Uterus (tissue), 2 donors: ENCODE measurements around the gene PFDN4.

Experiments
- POLR2A ChIP-seq, 2 donors: fragments of 450-650 bp; IDR thresholded peaks; one replicate each; pipeline ENCODE4 v1.6.1; 2016; ENCODE audit warnings: antibody characterized with exemption in 2 of 2, mild to moderate bottlenecking in 1 of 2, moderate library complexity in 1 of 2
- TF ChIP-seq, protein P1 (sequence below), 4 experiments: fragments of 200-600 bp in 2 of 4; fragments of 450-650 bp in 2 of 4; sonication (generic) in 2 of 4; IDR thresholded peaks; one replicate each; pipeline ENCODE4 v1.5.1; 2016 to 2019; ENCODE audit warnings: antibody characterized with exemption in 4 of 4, mild to moderate bottlenecking in 2 of 4, moderate library complexity in 1 of 4

DNA sequence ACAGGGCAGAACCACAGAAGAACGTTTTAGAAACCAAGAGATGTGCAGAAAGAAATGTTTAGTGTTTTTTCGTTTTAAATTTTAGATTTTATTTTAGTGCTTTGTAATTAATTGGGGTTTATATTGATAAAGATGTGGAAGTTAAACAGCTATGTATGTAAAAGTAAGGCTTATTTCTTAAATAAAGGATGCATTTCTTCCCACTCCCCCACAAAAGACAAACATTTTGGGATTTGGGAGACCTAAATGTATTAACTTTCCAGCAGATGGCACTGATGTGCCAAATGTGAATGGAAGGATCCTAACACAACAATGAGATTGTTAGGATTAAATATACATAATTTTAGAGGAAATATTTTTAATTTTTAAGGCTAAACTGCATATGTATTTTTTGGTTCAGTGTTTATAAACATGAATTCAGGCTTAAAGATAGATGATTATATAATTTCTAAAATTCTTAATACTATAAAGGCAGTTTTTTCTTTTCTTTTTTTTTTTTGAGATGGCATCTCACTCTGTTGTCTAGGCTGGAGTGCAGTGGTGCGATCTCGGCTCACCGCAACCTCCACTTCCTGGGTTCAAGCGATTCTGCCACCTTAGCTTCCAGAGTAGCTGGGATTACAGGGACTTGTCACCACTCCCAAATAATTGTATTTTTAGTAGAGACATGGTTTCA, 12.0 kb downstream of the PFDN4 start:
- TF ChIP-seq, protein P1, sequence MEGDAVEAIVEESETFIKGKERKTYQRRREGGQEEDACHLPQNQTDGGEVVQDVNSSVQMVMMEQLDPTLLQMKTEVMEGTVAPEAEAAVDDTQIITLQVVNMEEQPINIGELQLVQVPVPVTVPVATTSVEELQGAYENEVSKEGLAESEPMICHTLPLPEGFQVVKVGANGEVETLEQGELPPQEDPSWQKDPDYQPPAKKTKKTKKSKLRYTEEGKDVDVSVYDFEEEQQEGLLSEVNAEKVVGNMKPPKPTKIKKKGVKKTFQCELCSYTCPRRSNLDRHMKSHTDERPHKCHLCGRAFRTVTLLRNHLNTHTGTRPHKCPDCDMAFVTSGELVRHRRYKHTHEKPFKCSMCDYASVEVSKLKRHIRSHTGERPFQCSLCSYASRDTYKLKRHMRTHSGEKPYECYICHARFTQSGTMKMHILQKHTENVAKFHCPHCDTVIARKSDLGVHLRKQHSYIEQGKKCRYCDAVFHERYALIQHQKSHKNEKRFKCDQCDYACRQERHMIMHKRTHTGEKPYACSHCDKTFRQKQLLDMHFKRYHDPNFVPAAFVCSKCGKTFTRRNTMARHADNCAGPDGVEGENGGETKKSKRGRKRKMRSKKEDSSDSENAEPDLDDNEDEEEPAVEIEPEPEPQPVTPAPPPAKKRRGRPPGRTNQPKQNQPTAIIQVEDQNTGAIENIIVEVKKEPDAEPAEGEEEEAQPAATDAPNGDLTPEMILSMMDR (IDR thresholded peaks at IDR 0.05): peak; percentile 30 to 39 (median 37)
- no peak for TF ChIP-seq POLR2A (IDR thresholded peaks at IDR 0.05)
